Activated naive CD4-positive, alpha-beta T cell treated with anti-CD3 and anti-CD28 coated beads, Interleukin-2, amount 50 U/mL, for 16 hours (primary cell): ENCODE measurements around the gene SGMS1.

Experiments
- DNase-seq: peaks from one replicate; pipeline ENCODE4 v3.0.0-alpha.2; 2020

SGMS1 gene

GRCh38 chr10:50635286-50635685 is 11.5 kb upstream of the SGMS1 start:
- no peak for DNase-seq

DNA sequence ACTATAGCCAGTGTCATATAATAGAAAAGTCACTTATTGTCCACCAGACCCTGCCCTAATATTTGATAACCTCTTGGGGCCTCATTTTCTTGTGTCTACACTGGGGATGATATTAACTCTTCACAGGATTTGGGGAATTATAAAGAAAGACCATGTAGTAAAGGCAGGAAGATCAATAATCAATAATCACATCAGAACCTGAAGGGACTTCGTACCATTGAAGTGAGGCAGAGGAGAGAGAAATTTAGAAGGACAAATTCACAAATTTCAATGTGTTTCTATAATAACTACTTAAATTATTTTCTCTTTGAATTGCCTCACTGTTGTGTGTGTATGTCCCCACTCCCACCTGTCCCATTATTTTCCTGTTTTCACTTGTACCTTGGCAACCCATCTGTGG is 10.7 kb upstream of the SGMS1 start:
- DNase-seq: no peak

GRCh38 chr10:50631052-50631451 is 7.3 kb upstream of the SGMS1 start:
- no peak for DNase-seq

GRCh38 chr10:50629495-50630122 is 5.9 kb upstream of the SGMS1 start:
- DNase-seq: no peak

DNA sequence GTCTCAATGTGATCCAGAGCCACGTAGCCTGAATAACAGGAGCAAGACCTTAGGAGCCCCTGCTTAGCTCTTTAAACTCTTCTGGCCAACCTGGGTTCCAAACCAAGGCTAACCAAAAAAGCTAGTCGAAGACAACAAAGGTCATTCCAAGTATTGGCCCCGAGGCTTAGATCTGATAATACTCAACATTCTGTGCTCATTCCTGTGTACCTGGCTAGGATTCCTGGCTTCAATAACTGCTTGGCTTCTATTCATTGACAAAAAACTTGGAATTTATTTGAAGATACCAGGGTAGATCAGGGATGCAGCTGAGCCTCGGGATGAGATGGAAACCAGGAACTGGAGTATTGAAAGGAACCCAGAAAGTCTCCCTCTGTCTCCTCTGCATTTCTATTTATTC is 4.1 kb upstream of the SGMS1 start:
- DNase-seq: no peak

- no peak for DNase-seq
Measured at GRCh38 chr10:50627443-50627842, 3.7 kb upstream of the SGMS1 start.

- no peak for DNase-seq
Measured at GRCh38 chr10:50625649-50626132, 1.9 kb upstream of the SGMS1 start.

DNA sequence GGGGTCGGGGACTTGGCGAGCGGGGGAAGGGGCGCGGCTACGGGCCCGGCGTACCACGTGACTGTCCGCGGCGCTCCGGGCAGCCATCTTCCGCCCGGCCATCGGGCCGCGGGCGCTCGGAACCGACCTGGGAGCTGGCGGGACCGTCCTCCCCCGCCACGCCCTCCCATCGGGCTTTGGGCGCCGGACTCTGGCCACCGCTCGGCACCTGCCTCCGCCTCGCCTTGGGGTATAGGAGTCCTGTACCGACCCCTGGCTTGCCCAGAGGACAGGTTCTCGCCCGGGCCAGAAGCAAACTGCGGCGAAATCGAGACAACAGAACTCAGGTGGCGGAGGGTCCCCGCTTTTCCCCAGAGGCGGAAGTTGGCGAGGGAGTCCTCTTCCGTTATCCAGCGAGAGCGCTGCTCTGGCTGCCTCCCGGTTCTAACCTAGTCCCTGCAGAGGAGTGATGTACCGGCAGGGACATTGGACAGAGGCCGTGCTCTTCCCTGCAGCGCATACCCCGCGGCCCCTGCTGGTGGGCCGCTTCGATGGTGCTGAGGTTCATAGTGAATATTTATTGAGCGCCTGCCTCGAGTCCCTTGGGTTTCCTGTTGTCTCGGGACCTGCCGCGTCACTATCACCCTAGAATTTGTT is 1.2 kb upstream of the SGMS1 start:
- DNase-seq: peak; percentile 62

DNA sequence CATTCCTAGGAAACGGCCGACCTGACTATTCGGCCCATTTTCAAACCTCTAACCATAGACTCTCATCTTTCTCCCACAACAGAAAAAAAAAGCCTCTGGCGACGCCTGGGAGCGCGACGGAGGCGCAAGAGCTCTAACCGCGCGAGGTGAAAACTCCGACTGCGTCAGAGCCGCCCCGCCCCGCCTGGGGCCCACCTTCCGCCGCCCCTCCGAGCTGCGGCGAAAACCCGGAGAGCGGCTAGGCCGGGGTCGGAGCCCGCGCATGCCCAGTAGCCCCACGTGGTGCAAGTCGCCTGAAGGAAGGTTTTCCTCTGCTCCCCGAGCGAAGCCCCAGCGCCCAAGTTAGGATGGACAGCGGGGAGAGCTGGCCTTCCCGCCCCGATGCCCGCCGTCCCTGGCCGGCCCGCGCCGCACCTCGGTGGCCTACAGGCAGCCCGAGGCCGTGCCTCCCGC is 683 bp upstream of the SGMS1 start:
- peak; percentile 97 for DNase-seq

DNA sequence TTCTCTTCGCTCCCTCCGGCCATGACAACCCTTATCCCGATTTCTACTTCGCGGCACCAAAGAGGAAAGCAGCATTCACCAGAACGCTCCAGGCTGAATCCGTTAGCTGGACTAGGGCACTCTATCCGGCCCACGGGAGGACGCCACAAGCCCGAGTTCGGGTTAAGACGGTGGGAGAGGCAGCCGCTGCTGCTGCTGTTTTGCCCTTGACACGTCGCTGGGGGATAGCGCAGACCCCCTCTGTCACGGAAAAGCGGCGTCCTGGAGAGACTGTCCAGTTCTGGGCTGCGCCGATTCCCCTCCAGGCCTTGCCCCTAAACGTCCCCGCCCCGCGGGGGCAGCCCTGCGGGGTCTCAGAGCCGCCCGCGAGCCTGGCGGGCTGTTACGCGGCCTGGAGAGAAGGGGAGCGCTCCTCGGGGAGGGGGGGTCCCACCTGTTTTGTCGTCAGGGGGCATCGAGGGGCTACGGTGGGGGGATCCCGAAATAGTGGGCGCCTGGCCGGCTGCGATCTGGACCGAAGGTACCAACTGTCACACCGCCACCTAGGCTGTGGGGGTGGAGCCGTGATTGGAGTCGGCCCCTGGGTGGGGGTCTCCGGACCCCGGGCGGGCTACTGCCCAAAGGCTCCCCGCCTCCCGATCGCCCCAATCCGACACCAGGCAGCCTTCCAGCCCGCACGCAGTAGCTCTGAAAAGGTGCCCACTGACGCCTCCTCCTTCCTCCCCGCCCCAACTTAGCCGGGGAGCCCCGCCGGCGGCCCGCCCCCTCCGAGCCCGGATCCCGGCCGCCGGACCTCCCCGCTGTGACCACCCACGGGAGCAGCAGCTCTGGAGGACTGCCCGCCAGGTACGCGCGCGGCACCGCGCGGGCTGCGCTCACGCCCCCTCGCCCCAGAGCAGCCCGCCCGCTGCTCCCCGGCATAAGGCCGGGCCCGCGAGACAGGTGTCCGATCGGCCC is 772 bp downstream of the SGMS1 start:
- DNase-seq: peak; percentile 43

DNA sequence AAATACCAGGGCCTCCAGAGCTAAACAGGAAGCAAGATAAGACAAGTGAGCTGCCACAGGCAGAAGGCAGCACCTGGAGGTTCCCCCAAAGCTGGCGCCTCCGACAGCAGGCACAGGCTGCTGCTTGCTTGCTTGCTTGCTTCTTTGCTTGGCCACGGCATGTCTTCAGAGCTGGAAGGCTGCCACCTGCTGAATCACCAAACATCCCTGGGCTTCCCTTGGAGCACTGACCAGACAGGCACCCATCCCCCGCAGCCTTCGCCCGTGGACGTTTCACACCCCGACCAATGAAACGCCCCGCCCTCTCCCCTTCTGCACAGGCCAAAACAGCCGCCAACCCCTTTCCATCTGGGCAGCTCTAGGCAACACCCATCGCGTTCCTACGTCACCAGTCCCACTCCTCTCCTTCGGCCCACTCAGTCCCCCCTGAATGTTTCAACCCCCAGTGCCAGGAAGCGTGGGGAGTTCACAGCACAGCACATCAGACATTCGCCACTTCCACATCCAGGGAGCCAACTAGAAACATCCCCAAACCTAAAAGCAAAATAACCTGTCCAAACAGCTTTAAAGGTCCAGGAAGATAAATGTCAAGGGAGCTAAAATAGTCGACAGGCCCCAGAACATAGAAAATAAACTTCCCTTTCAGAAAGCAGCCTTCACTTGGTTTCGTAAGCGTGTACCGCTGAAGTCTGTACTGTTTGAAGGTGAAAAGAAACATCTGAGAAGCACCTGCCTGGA is 1.6 kb downstream of the SGMS1 start:
- DNase-seq: peak; percentile 55

DNA sequence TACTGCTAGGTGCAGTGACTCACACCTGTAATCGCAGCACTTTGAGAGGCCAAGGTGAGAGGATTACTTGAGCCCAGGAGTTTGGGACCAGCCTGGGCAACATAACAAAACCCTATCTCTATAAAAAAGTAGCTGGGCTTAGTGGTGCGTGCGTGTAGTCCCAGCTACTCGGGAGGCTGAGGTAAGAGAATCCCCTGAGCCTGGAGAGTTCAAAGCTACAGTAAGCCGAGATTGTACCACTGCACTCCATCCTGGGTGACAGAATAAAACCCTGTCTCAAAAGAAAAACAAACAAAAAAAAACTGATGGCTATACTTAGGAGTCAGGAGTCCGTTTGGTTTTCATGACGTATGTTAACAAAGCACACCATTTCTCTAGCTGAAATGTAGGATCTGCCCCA is 2.9 kb downstream of the SGMS1 start:
- no peak for DNase-seq

DNA sequence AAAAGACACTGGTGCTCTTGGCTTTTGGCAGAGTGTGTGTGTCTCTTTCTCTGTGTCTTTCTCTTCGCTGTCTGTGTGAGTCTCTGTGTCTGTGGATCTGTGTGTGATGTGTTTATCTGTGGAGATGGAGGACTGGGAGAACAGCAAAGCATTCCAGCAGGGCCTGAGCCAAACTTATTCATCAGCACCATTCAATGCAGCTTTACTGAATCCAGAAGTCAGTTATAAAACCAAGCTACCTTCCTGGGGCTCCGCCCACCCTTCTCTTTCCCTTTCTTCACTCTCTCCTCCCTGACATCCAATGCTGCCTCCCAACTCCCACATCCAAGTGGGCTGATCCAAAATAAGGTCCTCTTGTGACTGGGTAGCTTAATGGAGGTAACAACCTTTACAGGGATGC is 3.9 kb downstream of the SGMS1 start:
- no peak for DNase-seq

- DNase-seq: no peak
Measured at GRCh38 chr10:50619166-50619565, 4.6 kb downstream of the SGMS1 start.

GRCh38 chr10:50618624-50619023 is 5.1 kb downstream of the SGMS1 start:
- DNase-seq: no peak

- no peak for DNase-seq
Measured at GRCh38 chr10:50615658-50616057, 8.1 kb downstream of the SGMS1 start.

- DNase-seq: peak; percentile 23
Measured at GRCh38 chr10:50614444-50615137, 9.2 kb downstream of the SGMS1 start.

GRCh38 chr10:50613726-50614443 is 9.9 kb downstream of the SGMS1 start:
- no peak for DNase-seq

DNA sequence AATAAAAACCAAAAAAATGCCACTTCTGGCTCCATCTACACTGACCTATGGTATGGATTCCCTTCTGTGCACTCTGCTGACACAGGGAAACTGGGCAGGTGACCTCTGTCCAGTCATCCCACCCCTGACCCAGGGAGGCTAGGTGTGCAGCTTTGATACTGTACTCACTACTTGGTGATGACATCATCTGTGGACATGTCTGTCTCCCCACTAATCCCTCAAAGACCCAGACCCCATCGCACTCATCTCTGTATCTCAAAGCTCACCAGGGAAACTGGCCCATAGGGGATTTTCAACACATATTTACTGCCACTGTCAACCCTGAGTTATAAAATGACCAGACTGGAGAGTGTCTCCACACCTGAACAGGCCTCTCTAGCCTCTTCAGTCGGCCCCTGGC is 10.6 kb downstream of the SGMS1 start:
- DNase-seq: no peak

GRCh38 chr10:50610368-50610767 is 13.4 kb downstream of the SGMS1 start:
- DNase-seq: no peak

GRCh38 chr10:50607356-50607925 is 16.3 kb downstream of the SGMS1 start:
- DNase-seq: no peak
